Activated T-cell treated with anti-CD3 and anti-CD28 coated beads for 1 hour (primary cell): ENCODE data around the gene CDKN2AIP.
"Not testable (repeated sequence)": the region's sequence is repeated elsewhere in the genome, so short reads cannot be mapped to it uniquely, and the experiment has no call there.

Source experiments
- DNase-seq: peaks from one replicate; pipeline ENCODE4 v3.0.0-alpha.2; 2020; ENCODE audit warnings: low read depth

CDKN2AIP gene

DNA sequence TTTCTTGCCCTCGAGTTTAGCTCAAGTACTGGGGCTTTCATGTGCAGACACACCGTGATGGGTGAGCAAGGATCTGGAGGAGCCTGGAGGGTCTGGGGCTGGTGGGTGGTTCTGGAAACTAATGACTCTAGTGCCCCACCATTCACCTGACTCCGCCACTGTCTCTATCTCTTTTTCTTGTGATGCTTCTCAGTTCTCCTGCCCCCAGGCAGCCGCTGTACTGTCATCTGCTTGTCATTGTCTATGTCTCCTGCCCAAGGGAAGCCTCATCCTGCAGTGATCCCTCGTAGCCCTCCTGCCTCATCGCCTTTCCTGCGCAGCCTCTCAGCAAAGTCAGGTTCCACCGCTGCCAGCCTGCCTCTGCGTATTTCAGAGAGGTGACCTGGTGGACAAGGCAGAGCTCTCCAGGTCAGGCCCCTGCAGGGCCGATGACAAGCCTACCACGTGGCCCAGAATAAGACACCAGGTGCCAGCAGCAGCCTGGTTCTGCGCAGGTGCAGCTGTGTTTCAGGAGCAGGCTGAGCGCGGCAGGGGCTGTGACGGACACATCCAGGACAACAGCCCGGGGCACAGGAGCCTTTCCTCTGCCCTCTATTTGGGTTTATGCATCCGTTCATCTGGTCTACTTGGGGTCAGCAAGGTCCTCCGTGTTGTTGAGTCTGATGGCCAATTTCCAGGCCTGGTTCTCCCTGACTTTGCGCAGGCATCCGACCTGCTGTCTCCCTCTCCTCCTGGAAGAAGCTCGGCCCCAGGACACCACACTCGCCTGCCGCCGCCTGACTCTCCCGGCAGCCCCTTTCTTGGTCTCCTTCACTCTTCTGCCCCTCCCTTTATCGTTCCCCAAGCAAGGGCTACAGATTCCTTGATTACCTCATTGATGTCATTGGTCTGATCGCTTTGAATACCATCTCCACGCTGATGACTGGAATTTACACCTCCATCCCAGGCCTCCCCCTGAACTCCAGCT, 30.9 kb upstream of the CDKN2AIP start:
- no peak for DNase-seq

DNA sequence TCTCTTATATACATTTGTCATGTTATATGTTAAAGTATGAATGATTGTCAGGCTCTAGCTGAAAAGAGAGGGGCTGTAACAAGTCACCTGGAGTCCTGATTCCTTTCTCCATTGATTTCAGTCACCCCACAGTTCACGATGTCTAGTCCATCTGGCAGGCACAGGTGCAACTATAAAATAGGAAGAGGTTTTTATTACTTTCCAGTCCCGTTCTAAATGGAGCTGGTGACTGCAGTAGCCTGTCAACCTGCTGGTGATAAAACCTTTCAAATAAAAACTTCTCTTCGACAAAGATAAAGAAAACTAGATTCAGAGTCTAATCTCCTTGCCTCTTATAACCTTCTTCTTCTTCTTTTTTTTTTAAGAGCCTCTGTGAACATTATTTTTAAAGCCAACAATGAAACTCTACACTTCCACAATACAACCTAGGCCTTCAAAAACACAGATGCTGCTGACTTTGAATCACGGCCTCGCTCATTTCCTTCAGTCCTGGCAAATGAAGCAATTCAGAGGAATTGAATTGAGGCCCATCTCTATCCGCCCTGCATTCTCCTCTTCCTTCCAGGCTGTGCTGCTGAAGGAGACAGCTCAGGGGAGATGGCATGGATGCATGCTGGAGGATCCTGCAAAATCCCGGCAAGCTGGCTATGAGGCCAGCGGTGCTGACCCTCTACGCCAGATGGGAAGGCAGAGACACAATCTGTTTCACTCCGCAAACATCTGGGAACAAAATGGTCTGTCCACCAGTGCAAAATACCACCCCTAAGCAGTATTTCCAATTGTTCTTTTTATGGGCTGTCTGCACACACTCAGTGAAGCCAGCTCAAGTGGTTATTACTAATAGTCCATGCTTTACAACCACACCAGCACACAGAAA, 27.3 kb upstream of the CDKN2AIP start:
- no peak for DNase-seq

GRCh38 chr4:183422962-183423631, 21.3 kb upstream of the CDKN2AIP start:
- no peak for DNase-seq

- DNase-seq, result no peak
These were observed 20.2 kb upstream of the CDKN2AIP start for GRCh38 chr4:183424109-183424744.

DNA sequence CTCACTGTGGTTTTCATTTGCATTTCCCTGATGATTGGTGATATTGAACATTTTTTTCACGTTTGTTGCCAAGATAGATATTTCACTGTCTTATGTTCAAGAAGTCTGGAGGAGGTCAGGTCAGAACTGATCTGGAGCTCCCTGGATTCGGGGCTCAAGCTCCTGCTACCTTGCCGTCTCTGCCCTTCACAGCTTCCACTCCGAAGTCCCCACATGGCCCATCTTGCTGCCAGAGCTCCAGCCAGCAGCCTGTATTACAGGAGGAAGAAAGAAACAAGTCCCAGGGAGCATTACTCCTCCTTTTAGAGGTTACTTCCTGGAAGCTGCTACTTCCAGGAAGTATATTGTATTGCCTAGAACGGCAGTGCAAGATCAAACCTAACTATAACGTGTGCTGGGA, 17.9 kb upstream of the CDKN2AIP start:
- DNase-seq, result no peak

GRCh38 chr4:183429489-183429888, 14.9 kb upstream of the CDKN2AIP start:
- DNase-seq, result no peak

GRCh38 chr4:183430317-183430993, 14.0 kb upstream of the CDKN2AIP start:
- peak; percentile 9 for DNase-seq

GRCh38 chr4:183430994-183431347, 13.5 kb upstream of the CDKN2AIP start:
- no peak for DNase-seq

GRCh38 chr4:183431614-183432013, 12.8 kb upstream of the CDKN2AIP start:
- no peak for DNase-seq

DNA sequence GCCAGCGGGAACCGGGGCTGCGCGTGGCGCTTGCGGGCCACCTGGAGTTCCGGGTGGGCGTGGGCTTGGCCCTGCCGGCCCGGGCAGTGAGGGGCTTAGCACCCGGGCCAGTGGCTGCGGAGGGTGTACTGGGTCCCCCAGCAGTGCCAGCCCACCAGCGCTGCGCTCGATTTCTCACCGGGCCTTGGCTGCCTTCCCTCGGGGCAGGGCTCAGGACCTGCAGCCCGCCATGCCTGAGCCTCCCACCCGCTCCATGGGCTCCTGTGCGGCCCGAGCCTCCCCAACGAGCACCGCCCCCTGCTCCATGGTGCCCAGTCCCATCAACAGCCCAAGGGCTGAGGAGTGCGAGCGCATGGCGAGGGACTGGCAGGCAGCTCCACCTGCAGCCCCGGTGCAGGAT, 11.3 kb upstream of the CDKN2AIP start:
- DNase-seq, result not testable (repeated sequence)

GRCh38 chr4:183434264-183434663, 10.2 kb upstream of the CDKN2AIP start:
- no peak for DNase-seq

DNA sequence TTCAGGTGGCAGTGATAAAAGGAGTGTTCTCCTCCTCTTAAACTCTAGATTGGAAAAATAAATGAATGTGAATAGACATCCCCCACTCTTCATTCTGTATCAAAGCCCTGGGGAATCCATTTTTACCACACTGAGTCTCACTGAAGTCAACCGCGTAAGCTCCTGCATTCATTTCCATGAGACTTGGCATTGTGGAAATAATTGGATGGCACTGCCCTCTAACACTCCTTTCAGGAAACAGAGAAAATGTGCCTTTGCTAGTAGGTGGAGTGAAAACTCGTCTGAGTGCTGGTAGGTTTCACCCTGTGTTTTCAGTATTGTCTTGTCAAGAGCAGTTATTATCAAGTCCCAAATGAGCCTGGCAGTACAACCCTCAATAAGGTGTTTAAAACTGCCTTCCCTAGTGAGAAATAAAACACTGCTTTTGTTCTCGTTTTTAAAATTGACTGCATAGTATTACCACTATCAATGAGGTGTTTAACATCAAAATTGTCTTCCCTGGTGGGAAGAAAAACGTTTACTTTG, 9.7 kb upstream of the CDKN2AIP start:
- no peak for DNase-seq

GRCh38 chr4:183435803-183436202, 8.6 kb upstream of the CDKN2AIP start:
- DNase-seq, result no peak

DNA sequence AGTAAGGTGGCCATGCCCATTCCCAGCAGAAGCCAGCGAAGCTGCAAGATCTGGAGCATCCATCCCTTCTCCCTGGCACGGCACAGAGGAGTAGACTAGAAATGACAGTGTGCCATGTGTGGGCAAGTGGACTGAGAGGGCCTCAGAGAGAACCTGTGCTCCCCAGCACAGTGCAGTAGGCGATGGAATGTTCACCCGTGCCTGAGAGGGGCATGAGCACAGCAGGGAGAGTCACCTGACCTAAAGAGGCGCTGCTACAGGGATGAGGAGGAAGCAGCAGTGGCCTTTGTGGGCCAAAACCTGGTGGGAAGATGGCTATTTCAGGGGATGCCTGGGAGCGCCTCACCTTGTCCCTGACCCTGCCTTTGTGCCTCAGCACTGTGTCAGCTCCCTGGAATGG, 8.0 kb upstream of the CDKN2AIP start:
- DNase-seq, result no peak

GRCh38 chr4:183437452-183437851, 7.0 kb upstream of the CDKN2AIP start:
- DNase-seq, result no peak

GRCh38 chr4:183438458-183439113, 5.8 kb upstream of the CDKN2AIP start:
- DNase-seq, result no peak

- DNase-seq, result no peak
These were observed 3.2 kb upstream of the CDKN2AIP start for GRCh38 chr4:183441276-183441675.

- peak; percentile 20 for DNase-seq
These were observed 702 bp upstream of the CDKN2AIP start for GRCh38 chr4:183443655-183444213.

- DNase-seq, result no peak
These were observed 627 bp downstream of the CDKN2AIP start for GRCh38 chr4:183445097-183445428.

DNA sequence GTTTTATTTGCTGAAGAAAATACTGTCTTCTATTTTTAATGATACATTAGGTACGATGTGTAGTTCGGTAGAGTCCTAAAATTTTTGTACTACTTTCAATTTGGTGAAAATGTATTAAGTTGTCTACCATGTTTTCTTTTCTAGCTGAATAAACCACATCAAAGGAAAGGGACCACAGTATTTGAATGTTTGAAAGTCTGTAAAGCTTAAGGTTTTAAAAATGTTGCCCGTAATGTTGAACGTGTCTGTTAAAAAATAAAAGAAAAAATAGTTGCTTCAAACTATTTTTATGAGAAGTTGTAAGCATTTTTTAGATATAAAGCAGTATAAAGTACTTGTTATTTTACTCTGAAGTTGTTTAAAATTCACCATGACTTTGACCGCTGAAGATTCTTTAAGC, 3.2 kb downstream of the CDKN2AIP start:
- no peak for DNase-seq
